Activated CD4-positive, alpha-beta T cell treated with anti-CD3 and anti-CD28 coated beads, Interleukin-2, amount 50 U/mL, for 4 hours (primary cell): Measurements from ENCODE around the gene CLIC5.

Source experiments
- DNase-seq, 2 experiments: peaks; one replicate each; pipeline ENCODE4 v3.0.0-alpha.2; 2020

The CLIC5 gene

DNA sequence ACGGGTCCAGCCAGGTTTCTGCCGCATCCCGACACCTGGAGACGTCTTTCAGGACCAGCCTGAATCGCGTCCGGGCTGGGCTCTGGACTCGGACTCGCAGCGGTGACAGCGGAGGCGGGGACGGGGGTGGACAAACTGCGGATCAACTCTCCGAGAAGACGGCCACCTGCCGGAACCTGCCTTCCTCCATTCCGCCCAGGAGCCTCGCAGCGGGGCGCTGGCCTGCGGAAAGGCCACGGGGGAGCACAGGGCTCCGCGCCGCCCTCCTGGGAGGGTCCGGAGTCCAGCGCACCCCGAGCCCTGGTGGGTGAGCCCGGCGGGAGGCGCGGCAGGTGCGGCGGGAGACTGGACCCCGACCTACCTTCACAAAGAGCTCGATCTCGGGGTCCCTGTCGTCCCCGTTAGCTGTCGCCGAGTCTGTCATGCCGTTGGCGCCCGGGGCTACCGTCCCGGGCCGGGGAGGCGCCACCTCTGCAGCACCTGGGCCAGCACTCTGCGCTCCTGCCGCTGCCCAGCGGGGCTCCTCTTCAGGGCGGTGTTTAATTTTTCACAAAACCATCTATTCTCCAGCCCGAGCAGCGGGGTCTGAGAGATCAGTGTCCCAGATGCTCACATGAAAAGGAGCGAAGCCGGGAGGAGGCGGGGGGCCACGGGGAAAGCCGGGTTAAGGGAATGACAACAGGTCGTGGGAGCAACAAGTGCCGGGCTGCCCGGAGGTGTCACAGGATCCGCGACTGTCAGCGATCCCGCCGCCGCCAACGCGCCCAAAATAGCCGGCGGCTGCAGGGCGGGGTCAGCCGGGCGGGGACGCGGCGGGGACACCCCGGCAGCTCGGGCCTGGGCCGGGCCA lies at the start of gene CLIC5:
Gene CLIC5 (minus strand): TSS at position 742 of the 850 bp plus-strand sequence. CDS start 318 bp downstream, at position 424.
- DNase-seq, result peak in 1 of 2 experiments; percentile 15

DNA sequence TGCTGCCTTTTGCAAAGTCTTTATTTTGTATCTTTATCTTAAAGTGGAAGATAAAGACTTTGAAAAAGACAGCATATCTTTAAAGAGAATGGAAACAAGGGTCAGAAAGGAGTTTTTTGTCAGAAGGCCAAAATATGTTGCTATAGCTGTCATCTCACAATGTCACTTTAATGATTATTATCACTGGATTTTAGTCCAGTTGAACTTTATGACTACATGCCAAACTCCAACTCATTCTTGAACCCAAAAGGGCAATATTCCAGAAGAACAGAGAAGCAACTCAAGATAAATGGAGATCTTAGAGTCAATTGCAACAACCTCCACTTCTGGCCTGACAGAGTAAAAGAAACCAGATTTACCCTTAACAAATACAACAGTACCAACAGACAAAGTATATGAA lies 47.3 kb upstream of the CLIC5 start:
- DNase-seq, result no peak

DNA sequence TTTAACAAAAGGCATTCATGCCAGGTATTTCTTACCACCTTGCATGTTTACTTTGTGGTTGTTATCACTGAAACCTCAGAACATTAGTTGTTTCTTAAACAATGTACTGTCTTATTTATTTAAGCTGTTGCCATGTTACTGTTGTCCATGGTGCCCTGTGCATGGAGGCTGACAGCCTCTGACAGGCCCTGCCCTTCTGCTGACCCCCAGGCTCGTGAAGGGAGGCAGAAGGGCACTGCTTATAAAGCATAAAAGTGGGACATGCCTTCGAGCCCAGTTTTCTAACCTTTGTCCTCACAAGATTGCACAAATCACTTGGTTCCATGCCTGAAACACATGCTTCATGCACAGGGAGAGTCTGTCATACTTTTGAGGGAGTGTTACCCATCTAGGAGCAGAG lies 46.7 kb upstream of the CLIC5 start:
- DNase-seq, result no peak

DNA sequence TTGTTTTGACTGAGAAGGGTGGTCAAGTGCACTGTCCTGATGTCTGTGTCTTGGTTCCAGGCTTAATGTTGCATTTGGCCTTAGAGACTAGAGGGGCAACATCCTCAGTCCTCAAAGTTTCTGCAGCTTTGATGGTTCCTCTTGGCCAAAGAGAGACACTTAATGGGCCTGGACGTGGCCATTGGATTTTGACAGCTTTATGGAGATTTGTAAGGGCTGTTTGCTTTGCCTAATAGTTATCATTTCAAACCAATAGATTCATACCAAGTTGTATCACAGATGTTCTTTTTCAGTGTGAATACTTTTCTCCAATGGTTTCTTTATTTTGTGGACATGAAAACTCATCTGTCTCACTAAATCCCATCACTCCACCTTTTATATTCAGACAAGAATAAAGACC lies 45.8 kb upstream of the CLIC5 start:
- DNase-seq, result no peak

DNA sequence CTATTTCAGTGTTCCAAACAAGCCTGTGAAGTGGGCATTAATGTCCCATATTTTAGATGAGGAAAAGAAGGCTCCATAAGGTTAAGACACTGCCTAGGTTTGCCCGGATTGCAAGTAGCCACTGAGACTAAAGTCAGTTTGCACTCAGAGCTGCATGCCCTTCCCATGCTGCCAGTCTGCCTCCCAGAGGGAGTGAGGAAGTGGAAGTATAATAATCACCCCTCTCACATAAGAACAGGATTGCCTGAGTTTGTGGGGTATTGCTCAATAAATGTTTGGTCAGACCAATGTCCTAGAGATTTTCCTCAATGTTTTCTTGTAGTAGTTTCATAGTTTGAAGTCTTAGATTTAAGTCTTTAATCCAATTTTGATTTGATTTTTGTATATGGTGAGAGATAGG lies 43.9 kb upstream of the CLIC5 start:
- no peak for DNase-seq

DNA sequence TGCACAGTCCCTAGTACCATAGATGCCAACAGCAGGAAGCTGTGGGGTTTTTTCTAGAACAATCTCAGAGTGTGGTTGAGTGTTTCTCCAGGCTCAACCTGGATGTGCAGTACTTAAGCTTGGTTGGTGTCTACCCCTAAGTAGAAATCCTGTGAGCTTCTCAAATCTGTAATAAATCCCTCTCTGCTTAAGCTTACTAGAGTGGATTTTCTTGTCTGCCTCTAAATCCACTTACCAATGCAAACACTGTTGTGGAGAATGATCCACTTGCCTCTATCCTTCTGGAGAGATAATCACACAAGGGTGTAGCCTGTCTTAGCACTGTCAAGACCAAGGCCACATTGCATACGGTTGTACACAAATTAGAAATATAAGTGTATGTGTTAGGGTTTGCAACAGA lies 43.3 kb upstream of the CLIC5 start:
- no peak for DNase-seq

DNA sequence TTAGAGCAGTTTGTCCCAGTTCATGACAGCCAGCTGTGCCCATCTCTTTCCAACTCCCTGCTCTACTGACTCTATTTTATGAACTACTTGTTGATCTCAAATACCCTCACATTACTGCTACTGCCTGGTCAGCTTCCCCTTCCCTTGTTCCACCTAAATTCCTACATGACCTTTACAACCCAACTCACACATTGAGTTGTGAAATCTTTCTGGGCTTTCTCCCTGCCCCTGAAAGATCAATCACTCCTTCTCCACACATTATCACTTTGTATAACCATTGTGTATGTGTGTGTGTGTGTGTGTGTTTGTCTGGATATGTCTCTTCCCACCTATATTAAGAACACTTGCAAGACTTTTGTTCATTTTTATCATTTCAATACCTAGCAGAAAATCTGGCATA lies 42.1 kb upstream of the CLIC5 start:
- DNase-seq, result no peak

DNA sequence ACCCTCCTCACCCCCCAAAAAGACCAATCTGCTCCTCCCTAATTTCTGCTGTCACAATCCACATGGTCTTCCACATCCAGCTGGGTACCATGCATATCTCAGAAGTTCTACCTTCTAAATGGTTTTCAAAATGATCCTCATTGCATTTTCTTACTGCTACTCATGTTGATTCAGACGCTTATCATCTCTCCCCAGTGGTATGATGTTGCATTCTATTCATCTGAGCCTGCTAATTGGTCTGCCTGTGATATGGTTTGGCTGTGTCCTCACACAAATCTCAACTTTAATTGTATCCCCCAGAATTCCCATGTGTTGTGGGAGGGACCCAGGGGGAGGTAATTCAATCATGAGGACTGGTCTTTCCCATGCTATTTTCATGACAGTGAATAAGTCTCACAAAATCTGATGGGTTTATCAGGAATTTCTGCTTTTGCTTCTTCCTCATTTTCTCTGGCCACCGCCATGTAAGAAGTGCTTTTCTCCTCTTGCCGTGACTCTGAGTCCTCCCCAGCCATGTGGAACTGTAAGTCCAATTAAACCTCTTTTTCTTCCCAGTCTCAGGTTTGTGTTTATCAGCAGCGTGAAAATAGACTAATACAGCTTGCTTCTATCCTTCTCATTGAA lies 41.4 kb upstream of the CLIC5 start:
- no peak for DNase-seq

DNA sequence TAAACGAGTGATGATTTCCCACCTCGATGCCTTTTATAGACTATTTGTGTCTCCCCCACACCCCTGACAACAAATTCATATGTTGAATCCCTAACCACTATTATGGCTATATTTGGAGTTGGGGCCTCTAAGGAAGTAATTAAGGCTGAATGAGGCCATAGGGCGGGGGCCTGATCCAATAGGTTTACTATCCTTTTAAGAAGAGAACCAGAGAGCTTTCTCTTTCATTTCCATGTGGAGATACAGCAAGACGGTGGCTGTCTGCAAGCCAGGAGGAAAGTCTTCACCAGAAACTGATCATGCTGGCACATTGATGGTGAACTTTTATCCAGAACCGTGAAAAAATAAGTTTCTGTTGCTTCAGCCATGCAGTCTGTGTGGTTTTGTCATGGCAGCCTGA lies 38.9 kb upstream of the CLIC5 start:
- DNase-seq, result no peak

DNA sequence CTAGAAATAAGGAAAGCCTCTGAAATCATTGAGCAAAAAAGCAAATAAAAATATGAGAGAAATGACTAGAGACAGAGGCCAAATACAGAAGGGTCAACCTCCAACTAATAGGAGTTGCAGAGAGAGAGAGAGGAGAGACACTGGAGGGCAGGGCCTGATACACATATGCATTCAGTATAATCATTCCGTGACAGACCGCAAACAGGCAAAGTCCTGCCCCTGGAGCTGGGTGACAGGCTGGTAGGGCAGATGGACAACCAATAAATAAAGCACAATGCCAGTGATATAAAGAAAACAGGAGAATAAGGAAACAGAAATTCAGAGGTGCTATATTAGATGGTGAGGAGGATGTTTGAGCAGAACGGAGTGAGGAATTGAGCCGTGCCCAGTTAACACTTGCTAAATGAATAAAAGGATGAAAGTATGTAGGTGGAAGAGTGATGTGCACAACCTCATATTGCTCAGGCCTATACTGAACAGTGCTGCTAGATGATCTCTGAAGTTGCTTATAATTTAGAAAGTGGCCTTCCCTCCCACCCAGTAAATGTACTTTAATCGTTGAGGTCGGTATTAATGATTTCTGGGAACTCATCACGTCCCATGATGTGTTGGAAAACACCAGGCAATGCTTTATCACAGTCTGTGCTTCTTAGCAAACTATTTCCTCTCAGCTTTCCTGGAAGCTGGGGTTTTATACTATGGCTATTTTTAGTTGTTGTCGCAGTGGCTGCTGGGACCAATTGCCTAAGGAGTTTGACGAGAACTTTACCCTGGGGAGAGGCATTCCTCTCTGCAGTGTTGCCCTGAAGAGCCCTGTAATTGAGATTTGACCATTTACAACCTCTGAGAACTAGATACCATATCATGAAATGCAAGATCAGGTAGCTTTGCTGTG lies 37.6 kb upstream of the CLIC5 start:
- DNase-seq, result no peak

DNA sequence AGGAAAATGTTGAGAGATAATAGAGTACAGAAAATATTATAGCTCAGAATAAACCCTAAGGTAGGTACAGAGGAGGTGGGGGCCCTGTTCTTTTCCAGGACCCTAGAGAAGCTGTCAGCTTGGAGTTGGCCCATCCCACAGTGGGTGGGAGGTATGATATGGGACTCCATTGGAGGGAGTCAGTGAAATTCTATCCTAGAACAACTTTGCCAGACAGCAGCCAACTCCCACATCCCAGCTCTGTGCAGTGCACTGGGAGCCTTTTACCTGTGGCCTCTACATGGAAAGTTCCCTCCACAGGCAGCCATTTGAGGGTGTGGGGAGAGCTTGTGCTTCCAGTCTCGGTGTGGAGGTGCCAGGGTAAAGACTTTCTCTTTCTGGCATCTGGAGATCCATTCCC lies 36.8 kb upstream of the CLIC5 start:
- no peak for DNase-seq

DNA sequence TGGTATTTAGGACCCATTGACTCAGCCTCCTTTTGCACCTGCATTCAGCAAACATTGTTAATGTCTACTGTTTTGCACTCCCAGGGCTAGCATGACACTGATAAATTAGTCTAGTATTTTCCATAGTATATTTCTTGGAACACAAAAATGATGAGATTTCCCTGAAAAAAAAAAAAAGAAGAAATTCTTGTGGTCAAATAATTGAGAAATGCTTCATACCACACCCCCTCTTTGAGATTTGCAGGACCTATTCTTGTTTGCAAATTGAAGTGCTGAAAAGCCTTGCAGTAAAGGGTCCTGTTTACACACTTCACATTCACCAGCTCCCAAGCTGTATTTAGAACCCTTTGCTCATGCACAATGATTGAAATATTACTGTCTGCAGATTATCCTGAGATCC lies 36.3 kb upstream of the CLIC5 start:
- DNase-seq, result no peak

DNA sequence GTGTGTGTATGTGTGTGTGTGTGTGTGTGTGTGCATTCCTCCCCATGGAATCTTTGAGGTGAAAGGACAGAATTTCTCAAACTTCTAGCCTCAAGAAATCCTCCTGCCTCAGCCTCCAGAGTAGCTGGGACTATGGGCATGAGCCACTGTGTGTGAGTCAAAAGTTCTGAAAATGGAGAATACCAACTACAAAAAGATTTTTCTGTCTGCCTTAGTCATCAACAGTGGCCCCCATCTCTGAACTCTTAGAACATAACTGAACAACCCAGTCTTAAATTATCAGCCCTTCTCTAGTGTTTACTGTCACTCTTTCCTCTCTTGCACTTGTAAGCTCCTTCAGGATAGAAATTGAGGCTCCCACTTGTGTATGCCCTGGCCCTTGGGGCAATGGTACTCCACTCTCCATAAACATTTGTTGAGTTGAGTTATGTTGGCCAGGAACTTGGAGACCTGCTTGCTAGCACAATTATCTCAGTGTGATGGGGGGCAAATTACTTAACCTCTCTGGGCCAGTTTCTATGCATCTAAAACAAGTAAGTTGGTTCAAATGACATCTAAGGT lies 35.3 kb upstream of the CLIC5 start:
- no peak for DNase-seq

DNA sequence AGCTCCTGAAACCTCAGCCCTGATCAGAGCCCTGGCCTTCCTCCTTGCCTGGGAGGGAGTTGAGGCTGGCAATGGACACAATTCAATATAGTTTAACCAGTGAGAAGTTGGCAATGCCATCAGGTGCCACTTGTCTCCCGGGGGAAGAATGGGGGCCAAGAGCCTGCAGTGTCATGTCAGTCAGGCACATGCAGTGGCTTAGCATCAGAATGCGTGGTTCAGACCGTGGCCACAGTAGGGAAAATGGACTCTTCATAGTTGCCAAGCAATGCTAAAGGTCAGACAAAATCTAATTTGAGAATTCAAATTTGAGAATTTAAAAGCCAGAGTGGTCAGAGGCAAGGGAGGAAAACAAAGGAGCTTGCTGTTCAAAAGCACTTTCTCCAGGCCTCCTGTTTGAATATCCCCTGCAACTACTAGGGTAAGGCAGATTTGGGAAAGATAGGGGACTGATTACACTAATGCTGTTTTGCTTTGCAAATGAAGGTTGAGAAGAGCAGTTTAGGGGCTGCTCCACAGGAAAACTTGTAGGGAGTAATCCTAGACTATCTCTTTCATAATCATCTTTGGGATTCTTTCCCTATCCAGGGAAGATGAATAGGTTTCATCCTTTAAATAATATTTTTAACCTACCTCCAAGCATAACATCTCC lies 33.1 kb upstream of the CLIC5 start:
- no peak for DNase-seq

DNA sequence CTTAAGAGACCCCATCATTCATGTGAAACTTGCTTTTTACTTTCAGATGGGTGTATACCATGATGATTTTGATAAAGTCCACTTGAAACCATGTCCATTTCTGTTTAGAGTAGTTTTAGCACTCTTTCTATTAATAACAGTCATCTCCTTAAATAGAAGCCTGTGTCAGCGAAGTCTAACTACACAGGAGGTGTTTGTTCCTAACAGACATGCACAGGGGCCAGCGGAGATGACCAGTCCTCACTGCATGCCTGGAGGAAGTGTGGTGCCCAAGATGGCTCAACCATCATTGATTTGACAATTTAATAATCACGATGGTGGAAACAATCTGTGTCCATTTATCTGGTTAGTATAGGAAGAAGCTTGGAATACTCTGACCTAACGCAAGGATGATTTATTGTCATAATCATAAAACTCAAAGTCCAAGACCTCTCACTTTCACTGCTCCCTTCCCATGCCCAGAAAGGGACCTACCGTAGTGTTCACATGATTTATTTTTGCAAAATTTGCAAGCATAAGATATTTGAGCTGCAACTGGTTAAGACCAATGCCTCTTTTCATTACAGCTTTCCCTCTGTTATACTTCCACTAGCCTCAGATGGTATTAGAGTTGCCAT lies 31.0 kb upstream of the CLIC5 start:
- no peak for DNase-seq

DNA sequence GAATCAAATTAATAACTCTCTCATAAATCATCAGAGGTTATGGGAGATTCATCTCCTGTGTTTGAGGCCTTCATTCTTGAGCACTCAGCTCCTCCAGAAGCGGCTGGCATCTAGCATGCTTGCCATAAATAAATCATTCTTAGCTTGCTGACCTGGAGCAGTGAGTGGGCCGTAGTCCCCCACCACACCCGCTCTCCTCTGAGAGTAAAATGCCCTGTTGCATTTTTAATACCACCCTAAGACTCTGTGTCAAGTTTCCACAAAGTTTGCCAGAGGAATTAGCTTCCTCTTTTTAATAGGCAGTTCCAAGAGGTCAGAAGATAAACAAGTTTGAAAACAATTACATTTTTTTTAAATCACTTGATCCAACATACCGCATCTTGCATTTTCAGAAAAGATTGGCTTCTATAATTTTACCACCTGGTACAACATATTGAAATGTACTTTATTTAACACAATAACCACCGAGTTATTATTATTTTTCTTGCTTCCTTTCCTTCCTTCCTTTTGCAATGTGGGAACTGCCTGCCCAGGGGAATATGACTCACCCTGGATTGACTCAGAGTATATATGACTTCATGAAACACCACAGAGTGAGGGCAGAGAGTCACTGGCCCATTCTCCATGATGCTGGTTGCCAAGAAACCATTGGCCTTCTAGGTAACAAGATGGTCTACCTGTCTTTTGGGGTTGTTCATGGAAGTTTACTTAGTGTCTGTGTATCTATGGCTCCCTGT lies 29.4 kb upstream of the CLIC5 start:
- no peak for DNase-seq

DNA sequence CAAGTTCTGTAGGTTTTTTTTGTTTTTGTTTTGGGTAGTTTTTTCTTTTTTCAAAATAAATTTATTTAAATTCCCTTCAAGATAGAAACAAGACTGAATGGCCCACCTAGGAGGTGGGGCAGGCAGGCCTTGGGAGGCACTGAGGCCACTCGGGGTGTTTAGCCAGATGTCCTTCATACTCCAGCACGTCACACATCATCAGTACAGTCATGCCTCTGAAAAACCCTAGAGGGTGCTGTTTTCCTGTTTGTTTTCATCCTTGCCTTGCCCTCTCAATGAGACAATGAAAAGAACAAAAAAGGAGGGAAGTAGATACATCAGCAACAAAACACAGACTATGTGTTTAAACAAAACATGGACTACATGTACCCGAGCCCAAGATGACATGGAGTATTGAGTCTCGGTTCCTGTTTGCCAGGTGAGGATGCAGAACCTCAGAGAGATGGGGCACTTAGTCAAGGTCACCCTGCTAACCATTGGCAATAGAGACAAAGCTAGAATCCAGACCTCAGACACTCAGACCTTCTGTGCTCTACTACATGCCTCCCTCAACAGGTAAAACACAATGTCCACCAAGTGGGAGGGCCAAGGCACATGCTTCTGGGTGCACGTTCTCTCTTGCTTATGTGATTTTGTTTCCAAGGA lies 26.8 kb upstream of the CLIC5 start:
- no peak for DNase-seq

DNA sequence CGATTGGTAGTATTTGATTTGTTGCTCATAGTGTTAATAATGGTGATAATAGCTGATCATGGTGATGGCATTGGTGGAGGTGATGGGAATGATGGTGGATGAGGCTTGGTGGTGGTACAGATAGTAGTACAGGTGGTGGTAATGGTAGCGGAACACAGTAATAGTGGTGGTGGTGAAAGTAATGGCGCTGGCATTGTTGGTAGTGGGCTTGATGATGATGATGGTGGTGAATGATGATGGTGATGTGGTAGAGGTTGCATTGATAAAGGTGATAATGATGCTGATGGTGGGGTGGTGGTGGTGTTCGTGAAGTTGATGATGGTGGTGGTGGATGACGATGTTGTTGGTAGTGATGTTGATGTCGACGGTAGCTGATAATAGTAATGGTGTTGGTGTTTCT lies 24.6 kb upstream of the CLIC5 start:
- DNase-seq, result no peak

DNA sequence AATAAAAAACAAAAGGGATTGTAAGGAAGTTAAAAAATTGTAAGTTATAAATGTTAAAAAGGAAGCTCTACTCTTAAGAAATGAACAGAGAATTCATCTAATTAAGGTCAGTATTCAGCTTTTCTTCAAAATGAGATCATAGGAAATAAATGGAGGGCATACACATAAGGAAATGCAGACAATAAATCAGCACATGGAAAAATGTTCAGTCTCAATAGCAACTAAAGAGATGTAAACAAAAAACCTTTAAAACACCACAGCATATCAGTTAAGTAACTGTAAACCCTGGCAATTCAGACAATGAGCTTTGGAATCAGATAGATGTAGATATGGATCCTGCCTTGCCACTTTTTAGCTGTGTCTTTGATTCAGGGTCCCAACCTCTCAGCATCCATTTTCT lies 24.0 kb upstream of the CLIC5 start:
- DNase-seq, result no peak

DNA sequence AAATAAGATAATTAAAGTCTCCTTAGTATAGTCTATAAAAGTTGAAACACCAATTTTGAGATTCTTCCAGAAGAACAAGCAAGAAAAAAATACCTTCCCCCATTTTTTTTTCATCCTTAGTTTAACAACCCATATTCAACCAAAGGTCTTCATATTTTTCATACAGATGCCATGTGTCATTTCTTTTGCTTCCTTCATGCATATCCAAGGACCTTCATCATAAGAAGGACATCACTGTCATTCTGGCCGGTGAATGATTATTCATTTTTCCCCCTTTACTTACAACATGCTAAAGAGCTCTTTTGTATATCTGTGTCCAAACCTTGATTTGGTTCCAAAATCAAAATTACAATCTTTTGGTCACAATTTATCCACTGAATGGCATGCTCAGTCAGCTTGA lies 21.3 kb upstream of the CLIC5 start:
- DNase-seq, result no peak

DNA sequence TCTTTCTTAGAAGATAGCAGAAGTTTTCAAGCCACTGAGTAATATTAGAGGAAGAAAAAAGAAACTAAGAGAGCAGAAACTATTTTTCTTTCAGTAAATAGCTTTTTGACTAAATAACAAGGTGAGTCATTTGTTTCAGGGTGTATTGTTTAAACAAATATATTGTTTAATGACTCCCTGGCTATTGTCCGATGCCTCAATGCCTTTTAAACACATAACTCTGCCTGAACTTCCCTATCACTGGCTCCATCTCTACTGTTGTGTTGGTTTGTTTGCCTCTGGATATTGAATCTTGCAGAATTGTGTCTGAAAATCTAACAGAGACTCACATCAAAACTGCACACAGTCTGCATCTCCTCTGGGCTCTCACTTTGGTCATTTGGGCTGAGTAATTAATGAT lies 19.6 kb upstream of the CLIC5 start:
- no peak for DNase-seq
